GM12878 (cell line): ENCODE measurements around the gene CKS2. TPM values are rescaled to one million over a fixed set of nuclear protein-coding genes. Genes with fewer than 3 reads are reported as not detected.
"Not testable (repeated sequence)": the region's sequence is repeated elsewhere in the genome, so short reads cannot be mapped to it uniquely, and the experiment has no call there.

Experiments
- ATAC-seq: fragments of 200-7000 bp; cut with Tn5 transposase; 3 replicates; pipeline ENCODE4 v1.9.1; 2020; ENCODE audit warnings: mild to moderate bottlenecking, moderate library complexity
- BruUV-seq: library from RNA; stranded (reverse); fragments of 400-500 nt; replicated peaks from 2 replicates; lab custom pipeline; 2021; lab: Mats Ljungman, UMichigan
- CTCF ChIA-PET: fragments of 300-600 bp; sonication (Branson Sonifier 250); formaldehyde crosslinking; extraction: SDS; loops from one replicate; lab custom pipeline; 2021; ENCODE audit warnings: inconsistent platforms; lab: Yijun Ruan, JAX
- POLR2A ChIA-PET: fragments of 350-600 bp; formaldehyde crosslinking; extraction: SDS; loops from one replicate; lab custom pipeline; 2021; ENCODE audit warnings: inconsistent platforms; lab: Charles Lee
- RAD21 ChIA-PET: fragments of 300-600 bp; sonication (Branson Sonifier 250); formaldehyde crosslinking; loops from one replicate; lab custom pipeline; 2023; ENCODE audit warnings: antibody characterized with exemption; ENCODE audit not compliant: unreplicated experiment; lab: Charles Lee
- SMC1A ChIA-PET: fragments of 300-600 bp; sonication (Branson Sonifier 250); formaldehyde crosslinking; loops from one replicate; lab custom pipeline; 2023; ENCODE audit not compliant: unreplicated experiment, uncharacterized antibody; lab: Charles Lee
- DNase-seq: peaks from one replicate; pipeline ENCODE4 v3.0.0-alpha.2; 2011; ENCODE audit warnings: low read depth, low spot score
- FAIRE-seq: peaks from 3 replicates; lab custom pipeline; 2011; peaks lifted over from hg19 to GRCh38; lab: Jason Lieb, UNC
- H2AFZ ChIP-seq: 2 replicates; pipeline ENCODE4 v1.6.0; 2011; ENCODE audit warnings: low read depth, low read length, control low read depth; ENCODE audit not compliant: control insufficient read depth
- H3K27ac ChIP-seq: 2 replicates; pipeline ENCODE4 v1.5.1; 2011; ENCODE audit warnings: control low read depth; ENCODE audit not compliant: control insufficient read depth, insufficient read depth
- H3K27me3 ChIP-seq, 2 experiments: replicated peaks in 1 of 2; 2 replicates each; pipeline versions ENCODE4 v1.6.0 to v1.6.1; 2011; ENCODE audit warnings: low read length in 1 of 2; ENCODE audit not compliant: control insufficient read depth in 2 of 2, insufficient read depth in 2 of 2
- H3K36me3 ChIP-seq, 2 experiments: 2 replicates each; pipeline ENCODE4 v1.5.1; 2011; ENCODE audit warnings: low read length in 1 of 2; ENCODE audit not compliant: control insufficient read depth in 2 of 2, insufficient read depth in 2 of 2
- H3K4me1 ChIP-seq: 2 replicates; pipeline ENCODE4 v1.6.1; 2011; ENCODE audit warnings: mild to moderate bottlenecking, low read length, moderate library complexity, mixed read lengths; ENCODE audit not compliant: control insufficient read depth, insufficient read depth
- H3K4me2 ChIP-seq: 2 replicates; pipeline ENCODE4 v1.6.0; 2011; ENCODE audit warnings: control low read depth; ENCODE audit not compliant: control insufficient read depth, insufficient read depth
- H3K4me3 ChIP-seq: fragments of 200-600 bp; sonication (generic); 2 replicates; pipeline ENCODE4 v1.5.1; 2016
- H3K79me2 ChIP-seq: 2 replicates; pipeline ENCODE4 v1.6.0; 2011; ENCODE audit warnings: low read length; ENCODE audit not compliant: control insufficient read depth, insufficient read depth
- H3K9ac ChIP-seq: 2 replicates; pipeline ENCODE4 v1.8.0; 2011; ENCODE audit warnings: low read length, control low read depth, mixed read lengths; ENCODE audit not compliant: control insufficient read depth, insufficient read depth
- H3K9me3 ChIP-seq: replicated peaks from 3 replicates; pipeline ENCODE4 v1.5.1; 2011; ENCODE audit warnings: mild to moderate bottlenecking, low read length; ENCODE audit not compliant: control insufficient read depth, insufficient read depth
- H4K20me1 ChIP-seq: 2 replicates; pipeline ENCODE4 v1.6.0; 2011; ENCODE audit not compliant: control insufficient read depth, insufficient read depth
- ATF3 ChIP-seq: IDR thresholded peaks from 2 replicates; pipeline ENCODE4 v1.6.1; 2011; ENCODE audit warnings: low read depth, mild to moderate bottlenecking, low read length, moderate library complexity, borderline replicate concordance; ENCODE audit errors: extremely low read depth
- DPF2 ChIP-seq: fragments of 450-650 bp; IDR thresholded peaks from 2 replicates; pipeline ENCODE4 v1.6.1; 2017; ENCODE audit warnings: mild to moderate bottlenecking
- GATAD2B ChIP-seq: fragments of 450-650 bp; conservative IDR thresholded peaks from 2 replicates; pipeline ENCODE4 v1.6.1; 2017; ENCODE audit warnings: low read depth, mild to moderate bottlenecking, moderate library complexity
- JUND ChIP-seq: IDR thresholded peaks from 2 replicates; pipeline ENCODE4 v1.6.1; 2012; ENCODE audit warnings: low read depth, mild to moderate bottlenecking, low read length, improper control_type of control experiment, moderate library complexity
- MEF2A ChIP-seq: IDR thresholded peaks from 2 replicates; pipeline ENCODE4 v1.6.1; 2011; ENCODE audit warnings: low read depth, mild to moderate bottlenecking, low read length, moderate library complexity; ENCODE audit not compliant: insufficient read depth
- MYC ChIP-seq: IDR thresholded peaks from 2 replicates; pipeline ENCODE4 v1.6.1; 2011; ENCODE audit warnings: mild to moderate bottlenecking, low read length, moderate library complexity, inconsistent platforms; ENCODE audit not compliant: insufficient read depth, insufficient replicate concordance, insufficient read length, severe bottlenecking
- NR2C2 ChIP-seq: IDR thresholded peaks from 2 replicates; pipeline ENCODE4 v1.6.1; 2011; ENCODE audit warnings: borderline replicate concordance, low read depth; ENCODE audit not compliant: control insufficient read depth, insufficient read length
- PBX3 ChIP-seq: IDR thresholded peaks from 2 replicates; pipeline ENCODE4 v1.6.1; 2011; ENCODE audit warnings: mild to moderate bottlenecking, low read depth, low read length, moderate library complexity; ENCODE audit not compliant: insufficient replicate concordance
- SIN3A ChIP-seq: IDR thresholded peaks from 2 replicates; pipeline ENCODE4 v1.6.1; 2012; ENCODE audit warnings: low read depth, low read length, improper control_type of control experiment
- SKIL ChIP-seq: fragments of 450-650 bp; IDR thresholded peaks from 2 replicates; pipeline ENCODE4 v1.6.1; 2017; ENCODE audit warnings: mild to moderate bottlenecking, low read depth, inconsistent platforms; ENCODE audit not compliant: poor library complexity, severe bottlenecking
- SMAD1 ChIP-seq: fragments of 450-650 bp; IDR thresholded peaks from 2 replicates; pipeline ENCODE4 v1.6.1; 2018; ENCODE audit warnings: mild to moderate bottlenecking, low read depth; ENCODE audit not compliant: partially characterized antibody
- TCF3 ChIP-seq: IDR thresholded peaks from 2 replicates; pipeline ENCODE4 v1.6.1; 2012; ENCODE audit warnings: low read depth, mild to moderate bottlenecking, low read length, borderline replicate concordance; ENCODE audit not compliant: insufficient read depth
- WGBS: methylation state at CpG from one replicate; pipeline ENCODE4 v1.1.6; 2016; ENCODE audit warnings: low lambda C conversion rate; ENCODE audit not compliant: insufficient replicate concordance, insufficient coverage; ENCODE audit errors: missing lambda C conversion rate; 5-methylcytosine and 5-hydroxymethylcytosine counted together
- in situ Hi-C: fragments of 300-500 bp; cut with MboI; formaldehyde crosslinking; loops from 9 replicates; pipeline ENCODE4 v1.14.3; 2018; ENCODE audit warnings: mixed read lengths
- intact Hi-C: fragments of 100-400 bp; cut with micrococcal nuclease; formaldehyde crosslinking; loops from one replicate; pipeline ENCODE4 v1.14.2; 2022; ENCODE audit not compliant: unreplicated experiment
- polyA plus RNA-seq, 11 experiments: library from polyadenylated mRNA; depleted of rRNA in 4 of 11; unstranded in 6 of 11; stranded (reverse) in 5 of 11; fragments of >200 nt; fragmentation: Nextera tagmentation in 4 of 11; fragmentation: Illumina TruSeq in 1 of 11; extraction: Ambion mirVana in 4 of 11; extraction: Trizol in 1 of 11; gene quantifications; 1 replicate in 1 of 11; 2 replicates in 10 of 11; pipeline versions ENCODE4 v1.2.1 to v1.2.3, GENCODE V29; 2011 to 2016; ENCODE audit warnings: inconsistent platforms in 2 of 11, missing spikeins in 2 of 11, low read depth in 1 of 11
- total RNA-seq, 4 experiments: library from RNA; depleted of rRNA in 3 of 4; stranded (reverse); fragments of >200 nt in 3 of 4; fragmentation: Illumina TruSeq in 1 of 4; extraction: Trizol in 1 of 4; gene quantifications; 2 replicates each; pipeline versions ENCODE4 v1.2.1 to v1.2.3, GENCODE V29; 2013 to 2021

The CKS2 gene
- total and polyA plus RNA-seq, 10 of the 15 experiments (the other 5 are each of a cell fraction or from before 2014, with no cell fraction given) = 172 to 1,251 (median 503) TPM

- WGBS = 79% methylated on average over 38 of the region's 42 CpGs
- H3K27ac ChIP-seq, FAIRE-seq, H3K4me3 ChIP-seq, DNase-seq, H4K20me1 ChIP-seq, RAD21 ChIA-PET, CTCF ChIA-PET, in situ Hi-C loops, intact Hi-C loops, H2AFZ ChIP-seq, POLR2A ChIA-PET, H3K36me3 ChIP-seq, H3K27me3 ChIP-seq, H3K9me3 ChIP-seq, H3K79me2 ChIP-seq, SMC1A ChIA-PET, H3K9ac ChIP-seq, H3K4me1 ChIP-seq, H3K4me2 ChIP-seq, BruUV-seq: not testable (repeated sequence)
- ATAC-seq = peak; percentile 45; the same call in 1 of the 3 replicates
- TF ChIP-seq DPF2 = peak; percentile 12; the same call in 1 of the 2 replicates
Observed at GRCh38 chr9:89282248-89282968, 28.6 kb upstream of the CKS2 start.

- intact Hi-C loops = no loop called here
- WGBS = 70% methylated on average over 7 of the region's 7 CpGs
- Histone ChIP-seq H3K27me3 (no peaks in the 10 kb centered on the region), H3K4me3 (no peak overlapping the region), H3K9me3 (no peaks in the 10 kb centered on the region), H3K4me2 (no peak overlapping the region), H3K27ac (no peak overlapping the region), H3K9ac (no peak overlapping the region), H3K4me1 (no peaks in the 10 kb centered on the region), H3K36me3 (no peaks in the 10 kb centered on the region), H3K79me2 (no peaks in the 10 kb centered on the region), H4K20me1 (no peaks in the 10 kb centered on the region), H2AFZ (no peak overlapping the region)
- CTCF ChIA-PET = no interaction called here
- FAIRE-seq (no peak), DNase-seq (no peak), ATAC-seq (no peak)
- BruUV-seq = no TSS peak
- SMC1A ChIA-PET = no interaction called here
- in situ Hi-C loops = no loop called here
- POLR2A ChIA-PET = interaction anchor here (0.6 kb wide), 1 partner anchor 166 kb away, joined by 4 read pairs; no protein-coding TSS in a partner anchor
- RAD21 ChIA-PET = no interaction called here
- TF ChIP-seq SMAD1 (no peak), GATAD2B (no peak), SIN3A (no peak), MEF2A (no peak), NR2C2 (no peak), TCF3 (no peak), ATF3 (no peak), JUND (no peak), PBX3 (no peak), SKIL (no peak), MYC (no peak)
Observed at GRCh38 chr9:89284076-89284475, 26.9 kb upstream of the CKS2 start.
